Suprapubic skin (tissue), 4 donors: ENCODE data around the gene AGO1. TPM values are rescaled to one million over a fixed set of nuclear protein-coding genes. Genes with fewer than 3 reads are reported as not detected.

Experiments used
- DNase-seq, 2 donors: peaks; one replicate each; pipeline ENCODE4 v3.0.0-alpha.2; 2019; ENCODE audit warnings: low spot score in 2 of 2
- H3K27ac ChIP-seq: fragments of 200-600 bp; sonication (generic); one replicate; pipeline ENCODE4 v1.5.1; 2019
- H3K27me3 ChIP-seq: fragments of 200-600 bp; sonication (generic); one replicate; pipeline ENCODE4 v1.5.1; 2019
- H3K36me3 ChIP-seq: fragments of 200-600 bp; sonication (generic); one replicate; pipeline ENCODE4 v1.5.1; 2019
- H3K4me1 ChIP-seq: fragments of 200-600 bp; sonication (generic); one replicate; pipeline ENCODE4 v1.5.1; 2019
- H3K4me3 ChIP-seq: fragments of 200-600 bp; sonication (generic); one replicate; pipeline ENCODE4 v1.5.1; 2019; ENCODE audit warnings: mild to moderate bottlenecking
- H3K9me3 ChIP-seq: fragments of 200-600 bp; sonication (generic); one replicate; pipeline ENCODE4 v1.5.1; 2019
- EP300 ChIP-seq: sonication (generic); formaldehyde crosslinking; IDR thresholded peaks from one replicate; pipeline ENCODE4 v1.6.1; 2017; ENCODE audit warnings: antibody characterized with exemption
- POLR2A ChIP-seq, 2 donors: fragments of 450-650 bp; IDR thresholded peaks; one replicate each; pipeline ENCODE4 v1.6.1; 2017; ENCODE audit warnings: antibody characterized with exemption in 2 of 2, mild to moderate bottlenecking in 2 of 2, moderate library complexity in 2 of 2
- POLR2AphosphoS5 ChIP-seq, 3 donors: sonication (generic); formaldehyde crosslinking; IDR thresholded peaks; one replicate each; pipeline ENCODE4 v1.6.1; 2017; ENCODE audit warnings: antibody characterized with exemption in 3 of 3
- WGBS: methylation state at CpG from one replicate; pipeline ENCODE4 v1.1.5; 2018; 5-methylcytosine and 5-hydroxymethylcytosine counted together
- total RNA-seq, 4 donors: library from RNA; depleted of rRNA; stranded (reverse); fragments of >200 nt; gene quantifications; one replicate each; pipeline ENCODE4 v1.1.0, GENCODE V29; 2016
- TF ChIP-seq, protein P1 (sequence below), 2 donors: fragments of 200-600 bp in 1 of 2; fragments of 450-650 bp in 1 of 2; sonication (generic) in 1 of 2; IDR thresholded peaks; one replicate each; pipeline ENCODE4 v1.5.1; 2016 to 2019; ENCODE audit warnings: antibody characterized with exemption in 2 of 2, mild to moderate bottlenecking in 1 of 2, moderate library complexity in 1 of 2

Gene AGO1
- total RNA-seq, 4 donors from 2014 or later, result 21.6 to 48.4 (median 35.4) TPM

DNA sequence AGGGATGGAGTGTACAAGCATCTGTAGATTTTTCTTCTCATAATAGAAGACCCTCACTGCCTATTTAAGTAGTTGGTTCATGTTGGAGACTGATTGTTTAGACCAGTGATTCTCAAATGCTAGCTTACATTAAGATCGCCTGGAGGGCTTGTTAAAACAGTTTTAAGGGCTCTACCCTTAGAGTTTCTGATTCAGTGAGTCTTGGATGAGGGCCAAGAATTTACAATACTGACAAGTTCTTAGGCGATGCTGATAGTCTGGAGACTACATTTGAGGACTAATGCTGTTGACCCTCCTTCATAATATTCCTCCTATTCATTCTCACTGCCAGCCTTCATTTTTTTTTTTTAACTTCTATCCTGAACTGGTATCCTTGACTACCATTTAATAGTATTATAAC is 32.7 kb downstream of the AGO1 start:
- no peak overlapping the region for H3K4me3 ChIP-seq
- no peak for DNase-seq
- TF ChIP-seq POLR2AphosphoS5 (IDR thresholded peaks at IDR 0.05), result no peak
- TF ChIP-seq, protein P1, sequence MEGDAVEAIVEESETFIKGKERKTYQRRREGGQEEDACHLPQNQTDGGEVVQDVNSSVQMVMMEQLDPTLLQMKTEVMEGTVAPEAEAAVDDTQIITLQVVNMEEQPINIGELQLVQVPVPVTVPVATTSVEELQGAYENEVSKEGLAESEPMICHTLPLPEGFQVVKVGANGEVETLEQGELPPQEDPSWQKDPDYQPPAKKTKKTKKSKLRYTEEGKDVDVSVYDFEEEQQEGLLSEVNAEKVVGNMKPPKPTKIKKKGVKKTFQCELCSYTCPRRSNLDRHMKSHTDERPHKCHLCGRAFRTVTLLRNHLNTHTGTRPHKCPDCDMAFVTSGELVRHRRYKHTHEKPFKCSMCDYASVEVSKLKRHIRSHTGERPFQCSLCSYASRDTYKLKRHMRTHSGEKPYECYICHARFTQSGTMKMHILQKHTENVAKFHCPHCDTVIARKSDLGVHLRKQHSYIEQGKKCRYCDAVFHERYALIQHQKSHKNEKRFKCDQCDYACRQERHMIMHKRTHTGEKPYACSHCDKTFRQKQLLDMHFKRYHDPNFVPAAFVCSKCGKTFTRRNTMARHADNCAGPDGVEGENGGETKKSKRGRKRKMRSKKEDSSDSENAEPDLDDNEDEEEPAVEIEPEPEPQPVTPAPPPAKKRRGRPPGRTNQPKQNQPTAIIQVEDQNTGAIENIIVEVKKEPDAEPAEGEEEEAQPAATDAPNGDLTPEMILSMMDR (IDR thresholded peaks at IDR 0.05), result no peak
- H3K4me1 ChIP-seq, result no peaks in the 10 kb centered on the region
- peaks cover 84% of the 10 kb centered on the region for H3K36me3 ChIP-seq
- H3K9me3 ChIP-seq, result no peaks in the 10 kb centered on the region
- WGBS, result 69% methylated on average over 2 of the region's 2 CpGs
- H3K27me3 ChIP-seq, result no peaks in the 10 kb centered on the region
- no peak overlapping the region for H3K27ac ChIP-seq

DNA sequence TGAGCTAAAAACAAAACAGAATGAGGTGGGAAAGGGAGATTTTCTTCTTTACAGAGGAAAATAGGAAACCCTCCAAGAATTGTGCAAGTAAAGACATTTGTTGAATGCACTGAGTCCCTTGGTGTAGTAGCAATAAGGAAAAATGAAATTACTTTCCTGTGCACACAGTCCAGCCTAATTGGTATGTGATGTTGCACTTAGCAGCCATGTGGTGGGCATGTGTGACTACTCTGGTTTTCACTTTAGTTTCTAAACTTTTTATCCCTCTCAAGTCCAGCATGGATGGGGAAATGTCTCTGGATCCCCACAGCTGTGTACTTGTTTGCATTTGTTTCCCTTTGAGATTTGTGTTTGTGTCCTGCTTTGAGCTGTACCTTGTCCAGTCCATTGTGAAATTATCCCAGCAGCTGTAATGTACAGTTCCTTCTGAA is 40.8 kb downstream of the AGO1 start:
- TF ChIP-seq POLR2AphosphoS5 (IDR thresholded peaks at IDR 0.05) (no peak), EP300 (no peak), POLR2A (IDR thresholded peaks at IDR 0.05) (no peak)
- TF ChIP-seq, protein P1 (IDR thresholded peaks at IDR 0.05), result no peak
- Histone ChIP-seq H3K4me3 (no peak overlapping the region), H3K27ac (no peak overlapping the region), H3K4me1 (no peaks in the 10 kb centered on the region), H3K36me3 (peaks cover 26% of the 10 kb centered on the region), H3K27me3 (no peaks in the 10 kb centered on the region), H3K9me3 (no peaks in the 10 kb centered on the region)
- DNase-seq, result no peak

DNA sequence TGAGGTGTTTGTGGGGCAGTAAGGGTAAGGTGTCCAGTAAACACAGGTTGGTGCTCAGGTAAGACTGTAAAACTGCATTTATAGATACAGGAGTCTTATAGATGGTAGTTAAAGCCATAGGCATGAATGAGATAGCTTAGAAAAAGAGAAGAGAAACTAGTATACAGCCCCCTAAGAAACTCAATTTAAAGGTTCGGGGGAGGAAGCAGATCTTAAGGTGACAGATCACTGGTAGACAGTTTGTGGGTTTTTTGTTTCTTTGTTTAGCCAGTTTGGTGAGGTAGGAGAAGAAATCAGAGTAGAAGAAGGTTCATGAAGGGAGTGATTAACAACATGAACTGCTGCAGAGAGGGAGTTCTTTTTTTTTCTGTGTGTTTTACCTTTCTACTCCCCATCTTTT is 41.8 kb downstream of the AGO1 start:
- peaks cover 16% of the 10 kb centered on the region for H3K36me3 ChIP-seq
- H3K4me1 ChIP-seq, result peaks cover 8% of the 10 kb centered on the region
- WGBS, result 83% methylated on average over 1 of the region's 1 CpG
- no peak for DNase-seq
- no peaks in the 10 kb centered on the region for H3K9me3 ChIP-seq
- no peaks in the 10 kb centered on the region for H3K27me3 ChIP-seq
- no peak for TF ChIP-seq EP300
- TF ChIP-seq, protein P1 (IDR thresholded peaks at IDR 0.05), result no peak
- TF ChIP-seq POLR2AphosphoS5 (IDR thresholded peaks at IDR 0.05), result no peak
- TF ChIP-seq POLR2A (IDR thresholded peaks at IDR 0.05), result no peak
- H3K4me3 ChIP-seq, result no peak overlapping the region
- H3K27ac ChIP-seq, result no peak overlapping the region

DNA sequence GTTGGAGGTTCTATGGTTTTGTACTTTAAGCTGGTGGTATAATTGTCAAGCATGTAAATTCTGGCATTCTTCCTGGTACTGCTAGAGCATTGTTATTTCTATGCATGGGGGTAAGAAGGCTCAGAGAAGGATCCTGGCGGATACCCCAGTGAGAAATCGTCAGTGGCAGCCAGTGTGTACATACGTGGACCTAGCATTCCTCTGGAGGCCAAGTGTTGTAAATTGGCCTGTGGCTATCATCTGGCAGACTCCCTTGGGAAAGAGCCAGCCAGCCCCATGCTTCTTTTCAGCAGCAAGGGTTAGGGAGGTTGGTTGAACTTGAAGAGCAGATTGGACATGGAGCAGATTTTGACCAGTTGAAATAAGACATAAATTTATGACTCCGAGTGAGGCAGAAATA is 42.7 kb downstream of the AGO1 start:
- WGBS, result 62% methylated on average over 4 of the region's 4 CpGs
- no peak for DNase-seq

DNA sequence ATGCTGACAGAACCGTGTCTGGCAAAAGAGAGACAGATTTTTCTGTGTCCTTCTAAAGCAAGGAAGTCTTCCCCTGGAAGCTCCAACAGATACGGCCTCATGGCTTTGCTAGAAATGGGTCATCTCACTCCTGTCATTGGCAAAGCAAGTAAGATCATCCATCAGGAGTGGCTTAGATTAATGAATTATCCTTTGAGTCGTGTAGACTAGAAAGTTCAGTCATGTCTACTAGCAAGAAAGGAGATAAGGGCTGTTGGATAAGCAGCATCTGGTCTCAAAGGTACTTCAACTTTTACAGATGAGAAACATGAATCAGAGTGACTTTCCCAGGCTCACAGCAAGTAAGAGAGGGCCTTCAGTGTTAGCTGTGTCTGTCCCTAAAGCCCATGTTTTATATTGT is 44.5 kb downstream of the AGO1 start:
- H3K4me1 ChIP-seq, result peaks cover 24% of the 10 kb centered on the region
- no peak overlapping the region for H3K4me3 ChIP-seq
- WGBS, result 73% methylated on average over 3 of the region's 3 CpGs
- H3K36me3 ChIP-seq, result no peaks in the 10 kb centered on the region
- no peak for DNase-seq
- TF ChIP-seq POLR2AphosphoS5 (IDR thresholded peaks at IDR 0.05) (no peak), POLR2A (IDR thresholded peaks at IDR 0.05) (no peak), EP300 (no peak)
- TF ChIP-seq, protein P1 (IDR thresholded peaks at IDR 0.05), result no peak
- no peaks in the 10 kb centered on the region for H3K27me3 ChIP-seq
- no peak overlapping the region for H3K27ac ChIP-seq
- H3K9me3 ChIP-seq, result no peaks in the 10 kb centered on the region

More for the DNA sequence above, 42.7 kb downstream of the AGO1 start:
- Histone ChIP-seq H3K27me3 (no peaks in the 10 kb centered on the region), H3K36me3 (peaks cover 8% of the 10 kb centered on the region), H3K27ac (no peak overlapping the region), H3K9me3 (no peaks in the 10 kb centered on the region), H3K4me3 (no peak overlapping the region), H3K4me1 (peaks cover 12% of the 10 kb centered on the region)
- TF ChIP-seq EP300 (no peak), POLR2A (IDR thresholded peaks at IDR 0.05) (no peak), POLR2AphosphoS5 (IDR thresholded peaks at IDR 0.05) (no peak)
- TF ChIP-seq, protein P1 (IDR thresholded peaks at IDR 0.05), result no peak
